Breast epithelium (tissue), 4 donors: ENCODE results near the gene QRFP. TPM values are rescaled to one million over a fixed set of nuclear protein-coding genes. Genes with fewer than 3 reads are reported as not detected.

Experiments used
- DNase-seq, 2 donors: peaks; one replicate each; pipeline ENCODE4 v3.0.0-alpha.2; 2019; ENCODE audit warnings: low spot score in 2 of 2
- H3K27ac ChIP-seq, 2 donors: fragments of 200-600 bp; sonication (generic) in 1 of 2; one replicate each; pipeline ENCODE4 v1.5.1; 2016 to 2019; ENCODE audit warnings: mild to moderate bottlenecking in 1 of 2
- H3K27me3 ChIP-seq, 2 donors: fragments of 200-600 bp; sonication (generic) in 1 of 2; one replicate each; pipeline versions ENCODE4 v1.5.1 to v1.6.0; 2017 to 2019; ENCODE audit warnings: control low read depth in 1 of 2, mild to moderate bottlenecking in 1 of 2
- H3K36me3 ChIP-seq: fragments of 200-600 bp; one replicate; pipeline ENCODE4 v1.5.1; 2019
- H3K4me1 ChIP-seq, 2 donors: fragments of 200-600 bp; sonication (generic); one replicate each; pipeline ENCODE4 v1.5.1; 2016 to 2019; ENCODE audit warnings: control low read depth in 1 of 2
- H3K4me3 ChIP-seq, 3 donors: fragments of 200-600 bp; sonication (generic); 1 replicate in 2 of 3; 2 replicates in 1 of 3; pipeline ENCODE4 v1.5.1; 2016 to 2019; ENCODE audit warnings: mild to moderate bottlenecking in 3 of 3, moderate library complexity in 2 of 3
- H3K9me3 ChIP-seq, 2 donors: fragments of 200-600 bp; sonication (generic) in 1 of 2; one replicate each; pipeline ENCODE4 v1.5.1; 2016 to 2019; ENCODE audit warnings: control low read depth in 1 of 2
- CTCF ChIP-seq, 3 donors: fragments of 450-650 bp; IDR thresholded peaks; one replicate each; pipeline ENCODE4 v1.5.1; 2016 to 2017; ENCODE audit warnings: antibody characterized with exemption in 3 of 3, mild to moderate bottlenecking in 3 of 3, moderate library complexity in 3 of 3
- POLR2A ChIP-seq: fragments of 450-650 bp; IDR thresholded peaks from one replicate; pipeline ENCODE4 v1.6.1; 2016; ENCODE audit warnings: antibody characterized with exemption, mild to moderate bottlenecking, moderate library complexity
- POLR2AphosphoS5 ChIP-seq, 3 donors: sonication (generic); formaldehyde crosslinking; IDR thresholded peaks; one replicate each; pipeline ENCODE4 v1.6.1; 2017; ENCODE audit warnings: antibody characterized with exemption in 3 of 3
- intact Hi-C: fragments of 100-400 bp; cut with DNase I; formaldehyde crosslinking; loops from one replicate; pipeline ENCODE4 v1.15.1; 2023; ENCODE audit warnings: low total_unique reads
- total RNA-seq, 3 donors: library from RNA; depleted of rRNA; stranded (reverse); fragments of >200 nt; gene quantifications; one replicate each; pipeline ENCODE4 v1.1.0, GENCODE V29; 2016

QRFP gene
- total RNA-seq, 3 donors from 2014 or later = not detected

GRCh38 chr9:130902204-130903185 lies 5.9 kb upstream of the QRFP start:
- H3K27ac ChIP-seq = no peak overlapping the region
- intact Hi-C loops = no loop called here
- peaks cover 3 to 22% of the 10 kb centered on the region in 2 donors for H3K27me3 ChIP-seq
- H3K36me3 ChIP-seq = no peaks in the 10 kb centered on the region
- TF ChIP-seq POLR2A = no peak
- H3K4me3 ChIP-seq = no peak overlapping the region
- no peaks in the 10 kb centered on the region for H3K9me3 ChIP-seq
- H3K4me1 ChIP-seq = no peaks in the 10 kb centered on the region
- DNase-seq = no peak

GRCh38 chr9:130901498-130902203 lies 5.0 kb upstream of the QRFP start:
- H3K9me3 ChIP-seq = no peaks in the 10 kb centered on the region
- H3K27me3 ChIP-seq = peaks cover 3 to 22% of the 10 kb centered on the region in 2 donors
- no peak for DNase-seq
- no peaks in the 10 kb centered on the region for H3K36me3 ChIP-seq
- no peak for TF ChIP-seq POLR2AphosphoS5 (IDR thresholded peaks at IDR 0.05)
- TF ChIP-seq POLR2A = no peak
- TF ChIP-seq CTCF (IDR thresholded peaks at IDR 0.05) = no peak
- no peaks in the 10 kb centered on the region for H3K4me1 ChIP-seq
- no peak overlapping the region for H3K4me3 ChIP-seq
- no peak overlapping the region for H3K27ac ChIP-seq
- intact Hi-C loops = no loop called here

- peaks cover 3 to 22% of the 10 kb centered on the region in 2 donors for H3K27me3 ChIP-seq
- no peak overlapping the region for H3K4me3 ChIP-seq
- TF ChIP-seq POLR2A (no peak), POLR2AphosphoS5 (IDR thresholded peaks at IDR 0.05) (no peak), CTCF (IDR thresholded peaks at IDR 0.05) (no peak)
- H3K27ac ChIP-seq = no peak overlapping the region
- no peaks in the 10 kb centered on the region for H3K4me1 ChIP-seq
- intact Hi-C loops = no loop called here
- no peaks in the 10 kb centered on the region for H3K36me3 ChIP-seq
- no peaks in the 10 kb centered on the region for H3K9me3 ChIP-seq
- DNase-seq = no peak
Observed at GRCh38 chr9:130900701-130901497, 4.3 kb upstream of the QRFP start.

GRCh38 chr9:130899051-130899748 lies 2.6 kb upstream of the QRFP start:
- no peak for DNase-seq
- no peak overlapping the region for H3K27ac ChIP-seq
- no peaks in the 10 kb centered on the region for H3K4me1 ChIP-seq
- no peak overlapping the region for H3K4me3 ChIP-seq
- no peaks in the 10 kb centered on the region for H3K36me3 ChIP-seq
- H3K27me3 ChIP-seq = peaks cover 3 to 22% of the 10 kb centered on the region in 2 donors
- no peaks in the 10 kb centered on the region for H3K9me3 ChIP-seq
- intact Hi-C loops = no loop called here
- TF ChIP-seq POLR2AphosphoS5 (IDR thresholded peaks at IDR 0.05) = no peak
- TF ChIP-seq CTCF (IDR thresholded peaks at IDR 0.05) = no peak
- TF ChIP-seq POLR2A = no peak

- Histone ChIP-seq H3K4me3 (no peak overlapping the region), H3K4me1 (no peaks in the 10 kb centered on the region), H3K9me3 (no peaks in the 10 kb centered on the region), H3K27me3 (peaks cover 3 to 22% of the 10 kb centered on the region in 2 donors), H3K36me3 (no peaks in the 10 kb centered on the region), H3K27ac (no peak overlapping the region)
- intact Hi-C loops = no loop called here
- TF ChIP-seq CTCF (IDR thresholded peaks at IDR 0.05) (no peak), POLR2A (no peak), POLR2AphosphoS5 (IDR thresholded peaks at IDR 0.05) (no peak)
- DNase-seq = no peak
Observed at GRCh38 chr9:130898552-130898852, 1.9 kb upstream of the QRFP start.
